Measurements from ENCODE around the gene SLC5A9. TPM values are rescaled to one million over a fixed set of nuclear protein-coding genes. Genes with fewer than 3 reads are reported as not detected.
A peak's percentile ranks its signal among the peaks of the same experiment; 100 is the strongest.

SLC5A9 gene
- total RNA-seq, 6 donors from 2014 or later = 2.9 to 21.0 (median 6.1) TPM

DNA sequence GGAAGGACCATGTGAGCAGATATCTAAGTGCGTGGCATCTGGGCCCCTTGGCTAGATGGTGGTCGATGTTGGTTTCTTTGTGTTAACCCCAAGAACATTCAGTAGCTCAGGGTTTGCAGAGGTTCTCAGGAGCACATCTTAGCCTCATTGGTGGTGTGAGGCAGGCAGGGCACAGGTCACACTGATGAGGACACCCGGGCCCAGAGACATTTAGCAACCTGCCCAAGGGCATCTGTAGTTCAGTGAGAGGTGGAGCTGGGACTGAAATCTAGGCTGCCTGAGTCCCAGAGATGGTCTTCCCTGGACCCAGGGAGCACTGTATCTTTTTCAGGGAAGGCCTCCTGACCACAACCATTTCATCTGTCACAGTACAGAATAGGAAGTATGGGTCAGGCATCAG is 859 bp upstream of the SLC5A9 start:
- 83 to 97% methylated on average over 2 to 3 of the region's 3 CpGs for WGBS, 2 donors
- TF ChIP-seq CTCF (IDR thresholded peaks at IDR 0.05) (no peak), EP300 (IDR thresholded peaks at IDR 0.05) (no peak), POLR2A (IDR thresholded peaks at IDR 0.05) (no peak), POLR2AphosphoS5 (IDR thresholded peaks at IDR 0.05) (no peak)
- no peak for ATAC-seq (ENCODE audit: low FRiP score in 2 of 2)
- no peaks in the 10 kb centered on the region for H3K9me3 ChIP-seq
- H3K27me3 ChIP-seq = no peaks in the 10 kb centered on the region
- DNase-seq = no peak
- no peak overlapping the region for H3K27ac ChIP-seq
- H3K4me1 ChIP-seq = no peaks in the 10 kb centered on the region
- H3K36me3 ChIP-seq = no peaks in the 10 kb centered on the region
- H3K4me3 ChIP-seq = no peak overlapping the region

- ATAC-seq (ENCODE audit: low FRiP score in 2 of 2) (no peak), DNase-seq (no peak)
- Histone ChIP-seq H3K9me3 (no peaks in the 10 kb centered on the region), H3K27me3 (no peaks in the 10 kb centered on the region), H3K27ac (no peak overlapping the region), H3K4me3 (no peak overlapping the region), H3K4me1 (peaks cover 6 to 8% (median 7%) of the 10 kb centered on the region in 4 donors), H3K36me3 (no peaks in the 10 kb centered on the region)
- TF ChIP-seq POLR2A (IDR thresholded peaks at IDR 0.05) (no peak), POLR2AphosphoS5 (IDR thresholded peaks at IDR 0.05) (no peak), EP300 (IDR thresholded peaks at IDR 0.05) (no peak)
- 77 to 81% methylated on average over 7 of the region's 7 CpGs for WGBS, 2 donors
Measured at GRCh38 chr1:48223366-48224240, 1.1 kb downstream of the SLC5A9 start.

DNA sequence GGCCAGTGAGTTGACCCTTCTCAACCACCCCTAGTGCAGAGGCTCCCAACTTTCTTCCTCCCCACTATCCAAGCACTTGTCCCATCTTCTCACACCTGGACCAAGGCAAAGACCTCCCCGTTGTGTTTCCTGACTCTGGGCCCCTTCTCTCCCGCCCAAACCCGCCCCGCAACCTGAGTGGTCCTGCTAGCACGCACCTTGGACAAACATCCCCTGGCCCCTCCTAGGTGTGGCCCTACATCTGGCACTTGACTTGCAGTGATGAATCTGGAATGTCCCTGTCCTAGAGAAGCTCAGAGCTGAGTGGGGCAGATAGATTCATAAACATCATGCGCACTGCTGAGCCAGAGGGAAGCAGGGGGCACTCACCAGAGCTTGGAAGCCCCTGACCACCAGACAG is 2.3 kb downstream of the SLC5A9 start:
- no peak overlapping the region for H3K27ac ChIP-seq
- 88% methylated on average over 6 of the region's 6 CpGs for WGBS, 2 donors
- no peaks in the 10 kb centered on the region for H3K36me3 ChIP-seq
- ATAC-seq (ENCODE audit: low FRiP score in 2 of 2) (no peak), DNase-seq (no peak)
- H3K9me3 ChIP-seq = no peaks in the 10 kb centered on the region
- TF ChIP-seq POLR2A (IDR thresholded peaks at IDR 0.05) = no peak
- no peak for TF ChIP-seq EP300 (IDR thresholded peaks at IDR 0.05)
- no peak for TF ChIP-seq POLR2AphosphoS5 (IDR thresholded peaks at IDR 0.05)
- no peak for TF ChIP-seq CTCF (IDR thresholded peaks at IDR 0.05)
- H3K27me3 ChIP-seq = no peaks in the 10 kb centered on the region
- H3K4me1 ChIP-seq = peaks cover 6 to 8% (median 7%) of the 10 kb centered on the region in 4 donors
- no peak overlapping the region for H3K4me3 ChIP-seq

DNA sequence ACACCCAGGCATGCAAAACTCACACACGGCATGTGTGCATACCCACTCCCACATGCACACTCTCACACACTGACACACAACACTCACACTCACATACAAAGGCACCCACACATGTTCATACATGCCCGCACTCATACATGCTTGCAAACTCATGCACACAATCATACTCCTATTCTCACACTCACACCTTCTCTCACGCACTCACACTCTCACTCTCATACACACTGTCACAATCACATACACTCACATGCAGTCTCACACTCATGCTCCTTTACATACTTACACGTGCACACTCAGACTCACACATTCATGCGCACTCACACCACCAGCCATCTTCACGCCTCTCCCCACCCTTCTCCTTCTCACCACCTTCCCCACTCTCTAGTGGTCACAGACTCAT is 3.1 kb downstream of the SLC5A9 start:
- no peaks in the 10 kb centered on the region for H3K27me3 ChIP-seq
- ATAC-seq (ENCODE audit: low FRiP score in 2 of 2) (no peak), DNase-seq (no peak)
- no peaks in the 10 kb centered on the region for H3K9me3 ChIP-seq
- no peak overlapping the region for H3K4me3 ChIP-seq
- H3K4me1 ChIP-seq = peaks cover 6 to 8% (median 7%) of the 10 kb centered on the region in 4 donors
- H3K36me3 ChIP-seq = no peaks in the 10 kb centered on the region
- TF ChIP-seq EP300 (IDR thresholded peaks at IDR 0.05) (no peak), POLR2A (IDR thresholded peaks at IDR 0.05) (no peak), CTCF (IDR thresholded peaks at IDR 0.05) (no peak), POLR2AphosphoS5 (IDR thresholded peaks at IDR 0.05) (no peak)
- H3K27ac ChIP-seq = no peak overlapping the region
- WGBS, 2 donors = 75 to 82% methylated on average over 6 of the region's 6 CpGs

DNA sequence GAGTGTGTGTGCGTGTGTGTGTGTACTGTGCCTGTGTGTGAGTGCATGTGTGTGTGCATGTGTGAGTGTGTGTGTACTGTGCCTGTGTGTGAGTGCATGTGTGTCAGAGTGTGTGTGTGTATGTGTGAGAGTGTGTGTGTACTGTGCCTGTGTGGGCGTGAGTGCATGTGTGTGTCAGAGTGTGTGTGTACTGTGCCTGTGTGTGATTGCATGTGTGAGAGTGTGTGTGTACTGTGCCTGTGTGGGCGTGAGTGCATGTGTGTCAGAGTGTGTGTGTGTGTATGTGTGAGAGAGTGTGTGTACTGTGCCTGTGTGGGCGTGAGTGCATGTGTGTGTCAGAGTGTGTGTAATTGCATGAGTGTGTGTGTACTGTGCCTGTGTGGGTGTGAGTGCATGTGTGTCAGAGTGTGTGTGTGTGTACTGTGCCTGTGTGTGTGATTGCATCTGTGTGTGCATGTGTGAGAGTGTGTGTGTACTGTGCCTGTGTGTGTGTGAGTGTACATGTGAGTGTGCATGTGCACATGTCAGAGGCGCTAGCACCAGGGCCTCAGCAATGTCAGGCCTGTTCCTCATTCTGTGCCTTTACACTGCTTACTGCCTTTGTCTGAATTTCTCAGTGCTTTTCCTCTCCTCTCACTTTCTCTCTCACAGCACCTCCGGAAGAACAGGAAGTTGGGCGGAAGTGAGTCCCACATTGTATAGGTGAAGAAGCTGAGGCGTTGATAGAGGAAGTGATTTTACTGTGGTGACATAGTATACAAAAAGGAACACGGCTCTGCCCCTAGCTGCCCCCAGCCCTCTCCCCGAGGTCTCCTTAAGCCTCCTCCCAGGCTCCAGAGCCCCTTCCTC is 4.9 kb downstream of the SLC5A9 start:
- peak in 1 of 2 donors; percentile 35 for DNase-seq
- Histone ChIP-seq H3K9me3 (no peaks in the 10 kb centered on the region), H3K36me3 (no peaks in the 10 kb centered on the region), H3K4me1 (peaks cover 6 to 8% (median 7%) of the 10 kb centered on the region in 4 donors), H3K27me3 (no peaks in the 10 kb centered on the region), H3K4me3 (no peak overlapping the region), H3K27ac (peak overlapping the region in 2 of 4 donors; percentile 13 to 43)
- peak in 1 of 2 donors; percentile 28 for ATAC-seq (ENCODE audit: low FRiP score in 2 of 2)
- TF ChIP-seq CTCF (IDR thresholded peaks at IDR 0.05) (no peak), POLR2A (IDR thresholded peaks at IDR 0.05) (no peak), POLR2AphosphoS5 (IDR thresholded peaks at IDR 0.05) (no peak), EP300 (IDR thresholded peaks at IDR 0.05) (no peak)
- WGBS, 2 donors = 57 to 62% methylated on average over 10 of the region's 10 CpGs

All from upper lobe of left lung (tissue), 6 donors.